NCI-H2171 treated with DMSO at 0.1 percent for 48 hours (cell line): Measurements from ENCODE around the gene EHD1.
A peak's percentile ranks its signal among the peaks of the same experiment; 100 is the strongest.

ENCODE experiments used
- DNase-seq: peaks from one replicate; lab custom pipeline; 2025; lab: John Stamatoyannopoulos, UW

Gene EHD1

DNA sequence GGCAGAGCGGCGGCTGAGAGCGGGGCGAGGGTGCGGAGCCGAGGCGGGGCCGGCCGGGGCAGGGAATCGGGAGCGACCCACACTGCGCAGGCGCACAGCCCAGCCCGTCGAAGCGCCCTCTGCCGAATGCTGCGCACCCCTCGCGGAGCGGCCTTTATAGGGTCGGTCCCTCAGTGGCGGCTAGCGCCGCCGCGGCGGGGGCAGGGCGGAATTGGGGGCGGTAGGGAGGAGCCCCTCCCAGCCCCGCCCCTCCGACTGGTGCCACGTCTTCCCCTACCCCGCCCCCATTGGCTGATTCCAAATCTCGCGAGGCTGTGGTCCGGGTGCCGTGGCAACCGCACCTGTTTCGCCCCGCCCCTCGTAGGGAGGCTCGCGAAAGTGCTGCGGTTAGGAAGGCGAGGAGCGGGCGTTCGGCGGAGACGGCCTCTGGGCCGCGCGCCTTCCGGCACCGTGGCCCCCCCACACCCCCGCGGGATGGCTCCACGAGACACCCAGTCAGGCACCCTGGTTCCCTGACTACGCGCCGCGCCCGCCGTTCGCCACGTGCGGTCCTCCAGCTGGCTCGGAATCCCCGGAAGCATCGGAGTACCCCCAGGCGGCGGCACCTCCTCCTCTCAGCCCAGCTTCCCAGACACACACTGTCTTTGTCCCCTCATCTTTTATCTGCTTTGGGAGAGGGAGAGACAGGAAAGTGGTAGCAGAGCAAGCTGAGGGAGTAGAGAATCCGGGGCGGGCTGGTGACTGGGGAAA lies at the start of gene EHD1:
Gene EHD1 (minus strand): TSS at position 128 of the 750 bp plus-strand sequence. CDS start 157 bp downstream, outside the sequence.
- peak; percentile 97 for DNase-seq

DNA sequence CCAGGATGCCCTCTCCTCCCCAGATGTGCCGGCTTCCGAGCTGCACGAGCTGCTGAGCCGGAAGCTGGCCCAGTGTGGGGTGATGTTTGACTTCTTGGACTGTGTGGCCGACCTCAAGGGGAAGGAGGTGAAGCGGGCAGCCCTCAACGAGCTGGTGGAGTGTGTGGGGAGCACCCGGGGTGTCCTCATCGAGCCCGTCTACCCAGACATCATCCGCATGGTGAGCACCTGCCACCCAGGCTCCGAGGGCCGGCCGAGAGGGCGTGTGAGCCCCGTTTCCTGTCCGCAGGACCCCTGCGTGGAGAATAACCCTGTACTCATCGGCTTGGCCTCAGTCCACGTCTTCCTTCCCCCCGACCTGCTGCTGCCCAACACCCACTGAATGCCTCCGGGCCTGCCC lies 48.3 kb upstream of the EHD1 start:
- DNase-seq, result no peak

DNA sequence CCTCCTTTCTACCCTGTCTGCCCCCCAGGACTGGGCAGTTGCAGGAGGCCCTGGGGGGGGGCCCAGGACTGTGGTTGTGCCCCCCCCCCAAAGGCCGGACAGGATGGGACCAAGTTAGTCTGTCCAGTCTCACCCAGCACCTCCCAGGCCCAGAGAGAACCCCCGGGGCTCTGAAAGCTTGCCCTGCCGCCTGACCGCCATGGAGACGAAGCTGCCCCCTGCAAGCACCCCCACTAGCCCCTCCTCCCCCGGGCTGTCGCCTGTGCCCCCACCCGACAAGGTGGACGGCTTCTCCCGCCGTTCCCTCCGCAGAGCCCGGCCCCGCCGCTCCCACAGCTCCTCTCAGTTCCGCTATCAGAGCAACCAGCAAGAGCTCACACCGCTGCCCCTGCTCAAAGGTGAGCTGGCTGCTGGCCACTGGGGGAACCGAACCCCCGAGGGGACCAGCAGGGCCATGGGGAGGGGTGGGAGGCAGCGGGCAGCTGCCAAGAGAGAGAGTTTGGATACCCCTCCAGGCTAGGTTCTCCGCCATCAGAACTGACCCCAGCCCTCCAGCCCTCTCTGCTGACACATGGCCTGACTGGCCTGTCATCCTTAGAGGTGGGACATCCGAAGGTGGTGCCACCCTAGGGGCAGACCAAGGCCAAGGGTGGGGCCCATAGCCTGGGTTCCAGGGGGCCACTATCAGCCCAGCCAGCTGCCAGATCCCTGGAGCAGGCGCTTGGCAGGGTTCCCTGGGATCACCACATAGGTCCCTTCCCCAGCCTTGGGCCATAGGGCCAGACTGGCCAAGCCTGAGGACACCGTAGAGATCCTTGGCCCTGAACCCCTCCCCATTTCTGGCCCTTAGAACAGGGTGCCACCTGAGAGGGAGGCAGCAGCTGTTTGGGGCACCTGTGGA lies 47.4 kb upstream of the EHD1 start:
- no peak for DNase-seq

DNA sequence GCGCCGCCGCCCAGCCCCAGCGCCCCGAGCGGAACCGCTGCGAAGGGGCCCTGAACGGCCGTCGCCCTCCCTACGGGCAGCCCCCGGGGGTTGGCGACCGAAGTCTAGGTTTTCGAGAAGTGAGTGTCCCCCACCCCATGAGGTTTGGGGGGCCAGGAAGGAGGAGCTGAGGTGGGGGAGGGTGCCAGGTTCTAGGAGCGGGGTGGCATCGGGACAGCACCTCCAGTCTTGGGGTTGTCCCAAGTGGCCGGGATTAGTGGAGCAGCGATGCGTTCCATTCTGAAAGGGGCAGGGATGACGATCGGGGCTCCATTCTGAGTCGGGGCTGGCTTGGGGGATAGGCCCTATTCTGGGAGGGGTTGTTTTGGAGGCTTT lies 46.5 kb upstream of the EHD1 start:
- no peak for DNase-seq

DNA sequence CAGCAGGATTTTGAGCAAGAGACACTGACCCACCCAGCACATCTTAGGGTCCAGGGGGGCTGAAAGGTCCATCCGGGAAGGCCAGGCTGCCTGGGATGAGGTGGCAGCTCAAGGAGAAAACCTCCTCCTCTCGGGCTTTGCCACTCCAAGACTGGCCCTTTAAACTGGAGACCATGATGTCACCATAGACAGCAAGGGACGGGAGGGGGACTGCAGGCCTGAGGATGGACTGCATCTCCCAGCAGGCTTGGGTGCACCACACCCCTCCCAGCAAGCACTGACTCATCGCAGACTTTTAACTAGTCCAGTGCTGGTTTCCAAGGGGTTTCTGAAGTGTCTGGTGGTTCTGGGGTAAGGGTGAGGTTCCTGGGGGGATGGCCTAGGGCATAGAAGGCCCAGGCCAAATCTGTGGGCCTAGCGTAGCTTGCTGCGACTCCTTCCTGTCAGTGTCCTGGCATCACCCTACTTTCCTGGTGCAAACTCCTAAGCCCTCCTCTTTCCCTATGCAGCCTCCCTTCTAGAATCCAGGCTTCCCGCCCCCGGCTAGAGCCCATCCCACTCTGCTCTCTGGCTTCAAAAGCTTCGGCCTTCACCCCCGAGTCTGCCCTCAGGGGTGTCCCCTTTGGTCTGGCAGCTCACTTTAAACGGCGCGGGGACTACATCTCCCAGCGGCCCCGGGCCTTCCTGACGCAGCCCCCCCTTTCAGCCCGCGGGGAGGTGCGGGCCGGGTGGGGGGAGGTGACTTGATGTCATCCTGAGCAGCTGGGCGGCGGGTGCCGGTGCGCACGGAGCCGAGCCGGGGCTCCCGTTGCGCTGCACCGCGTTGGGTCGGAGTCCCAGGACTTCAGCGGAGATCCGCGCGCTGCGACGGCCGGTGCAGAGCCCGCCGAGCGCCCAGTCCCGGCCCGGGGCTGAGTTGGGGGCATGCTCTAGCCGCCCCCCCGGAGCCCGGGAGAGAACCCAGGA lies 45.8 kb upstream of the EHD1 start, which contains the start of gene PPP2R5B:
Gene PPP2R5B (plus strand): TSS at position 746 of the 966 bp plus-strand sequence. CDS start 1,046 bp downstream, outside the sequence.
- DNase-seq, result peak; percentile 72

DNA sequence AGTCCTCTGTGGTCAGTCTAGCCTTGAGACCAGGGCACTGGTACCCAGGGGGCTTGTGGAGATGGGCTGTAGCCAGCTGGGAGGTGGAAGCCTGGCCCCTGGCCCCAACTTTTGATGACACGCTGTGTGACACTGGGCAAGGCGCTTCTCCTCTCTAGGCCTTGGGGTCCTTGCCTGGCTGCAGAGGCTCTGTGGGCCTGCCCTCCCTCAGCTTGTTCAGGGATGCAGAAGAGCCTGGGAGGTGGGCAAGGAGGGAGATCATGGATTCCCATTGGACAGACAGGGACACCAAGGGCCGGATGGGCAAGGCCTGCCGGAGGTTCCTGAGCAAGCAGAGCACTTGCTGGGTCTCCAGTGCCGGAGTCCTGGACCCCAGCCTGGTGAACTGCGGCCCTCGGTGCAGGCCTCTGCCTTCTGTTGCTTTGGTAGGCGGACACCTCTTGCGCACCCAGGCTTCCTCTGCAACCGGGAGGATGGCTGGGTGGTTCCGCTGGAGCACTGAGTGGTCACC lies 44.8 kb upstream of the EHD1 start:
- DNase-seq, result no peak

DNA sequence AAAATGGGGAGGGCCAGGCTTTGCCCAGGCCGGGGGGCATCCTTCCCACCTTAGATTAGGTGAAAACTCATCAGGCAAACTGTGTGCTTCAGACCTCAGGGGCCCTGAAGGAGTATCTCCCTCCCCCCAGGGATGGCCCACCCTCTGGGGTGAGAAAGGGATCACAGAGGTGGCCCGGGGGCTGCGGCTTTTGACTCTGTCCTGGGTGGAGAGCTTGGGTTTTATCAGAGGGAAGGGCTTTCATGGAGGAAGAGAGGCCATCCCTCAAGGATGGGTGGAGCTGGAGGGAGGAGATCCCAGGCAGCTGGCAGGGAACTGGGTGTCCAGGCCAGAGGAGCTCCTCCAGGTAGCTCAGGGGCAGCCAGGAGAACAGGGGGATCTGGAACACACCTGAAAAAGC lies 43.0 kb upstream of the EHD1 start:
- no peak for DNase-seq

DNA sequence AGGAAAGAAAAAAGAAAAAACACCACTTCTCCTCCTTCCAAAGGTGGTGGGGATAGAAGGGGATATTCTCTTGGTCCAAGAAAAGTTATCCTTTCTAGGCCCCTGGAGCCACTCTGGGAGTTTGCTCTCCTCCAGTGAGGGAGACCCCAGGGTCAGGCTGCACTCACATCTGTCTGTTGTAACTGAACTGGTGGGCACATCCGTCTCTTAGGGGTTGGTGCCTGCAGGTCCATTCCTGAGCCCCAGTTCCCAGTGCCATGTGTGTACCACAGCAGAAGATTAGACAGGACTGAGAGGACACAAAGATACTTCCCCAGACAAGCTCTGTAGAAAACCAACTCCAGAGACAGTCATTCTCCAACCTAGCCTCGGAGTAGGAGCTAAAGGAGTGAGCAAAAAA lies 41.7 kb upstream of the EHD1 start:
- no peak for DNase-seq

DNA sequence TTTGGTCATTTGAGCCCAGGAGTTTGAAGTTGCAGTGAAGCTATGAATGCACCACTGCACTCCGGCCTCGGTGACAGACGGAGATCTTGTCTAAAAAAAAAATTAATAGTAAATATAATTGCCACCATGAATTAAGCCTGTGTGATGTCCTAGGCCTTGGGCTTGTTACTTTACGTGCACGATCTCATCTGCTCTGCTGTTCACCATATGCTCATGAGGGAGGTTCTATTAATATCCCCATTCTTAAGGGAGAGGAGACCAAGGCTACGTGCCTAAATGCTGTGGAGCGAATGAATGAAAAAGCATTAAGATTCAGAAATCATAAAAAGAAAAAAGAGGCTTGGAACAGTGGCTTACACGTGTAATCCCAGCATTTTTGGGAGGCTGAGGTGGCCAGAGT lies 41.2 kb upstream of the EHD1 start:
- peak; percentile 32 for DNase-seq

DNA sequence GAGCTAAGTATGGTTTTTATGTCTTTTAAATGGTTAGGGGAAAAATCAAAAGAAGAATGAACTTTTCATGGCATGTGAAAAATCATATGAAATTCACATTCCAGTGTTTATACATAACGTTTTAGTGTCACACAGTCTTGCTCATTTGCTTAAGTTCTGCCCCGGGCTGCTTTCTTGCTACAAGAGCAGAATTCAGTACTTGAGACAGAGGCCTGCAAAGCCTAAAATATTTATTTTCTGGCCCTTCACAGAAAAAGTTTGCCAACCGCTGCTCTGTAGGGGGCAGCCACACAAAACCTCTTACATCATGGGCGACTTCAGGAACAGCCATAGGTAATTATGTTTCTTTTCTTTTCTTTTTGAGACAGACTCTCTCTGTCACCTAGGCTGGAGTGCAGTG lies 39.6 kb upstream of the EHD1 start:
- no peak for DNase-seq

DNA sequence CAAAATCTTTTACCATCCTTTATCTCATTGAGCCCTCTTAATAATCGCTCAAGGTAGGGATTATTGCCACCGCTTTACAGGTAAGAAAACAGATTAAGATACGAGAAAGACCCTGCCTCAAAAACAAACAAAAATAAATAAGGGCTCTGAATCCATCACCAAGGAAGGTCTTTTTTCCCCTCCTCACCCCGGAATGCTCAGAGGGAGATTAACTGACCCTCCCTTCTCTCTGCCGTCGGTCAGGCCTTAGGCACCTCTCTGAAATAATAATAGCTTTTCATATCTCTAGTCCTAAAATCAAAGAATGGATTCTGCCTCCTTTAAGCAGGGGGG lies 39.2 kb upstream of the EHD1 start:
- no peak for DNase-seq

DNA sequence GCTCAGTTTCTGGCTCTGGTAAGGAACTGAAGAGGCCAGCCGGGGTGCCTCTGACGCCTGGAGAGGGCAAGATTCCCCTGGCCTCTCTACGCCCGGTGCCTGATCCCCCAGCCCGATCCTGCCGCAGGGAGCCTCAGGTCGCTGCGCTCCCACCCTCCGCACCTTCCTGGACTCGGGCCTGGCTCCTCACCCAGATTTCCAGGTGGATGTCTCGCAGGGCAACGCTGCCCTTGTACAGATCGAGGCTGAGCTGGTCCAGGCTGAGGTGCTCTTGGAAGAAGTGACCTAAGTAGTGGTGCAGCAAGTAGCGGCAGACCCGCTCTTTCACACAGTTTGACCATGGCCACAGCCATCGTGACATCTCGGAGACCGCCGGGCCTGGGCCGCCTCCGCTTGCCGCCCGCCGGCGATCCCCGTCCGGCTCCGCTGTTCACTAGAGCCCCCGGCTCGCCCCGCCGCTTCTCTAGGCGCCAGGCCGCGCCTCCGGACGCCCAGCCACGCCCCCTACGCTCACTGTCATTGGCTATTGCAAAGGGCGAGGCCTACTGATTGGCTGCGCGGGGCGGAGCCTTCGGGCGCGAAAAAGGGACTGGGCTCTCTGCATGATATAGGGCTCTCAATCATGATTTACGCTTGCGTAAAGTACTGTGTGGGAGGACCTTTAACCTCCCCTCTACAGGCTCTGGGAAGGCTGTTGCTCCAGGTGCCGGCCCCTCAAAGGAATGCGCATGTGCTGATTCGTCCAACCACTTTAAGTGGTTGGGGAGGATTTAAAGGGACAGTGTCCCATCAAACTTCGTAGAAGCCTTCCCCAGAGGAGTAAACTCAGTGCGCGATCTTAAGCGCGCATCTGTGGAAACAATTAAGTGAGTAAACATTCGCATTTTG lies 38.6 kb upstream of the EHD1 start, which contains the start of gene ATG2A:
Gene ATG2A (minus strand): TSS at position 435 of the 888 bp plus-strand sequence. CDS start 74 bp downstream, at position 361.
- peak; percentile 100 for DNase-seq

DNA sequence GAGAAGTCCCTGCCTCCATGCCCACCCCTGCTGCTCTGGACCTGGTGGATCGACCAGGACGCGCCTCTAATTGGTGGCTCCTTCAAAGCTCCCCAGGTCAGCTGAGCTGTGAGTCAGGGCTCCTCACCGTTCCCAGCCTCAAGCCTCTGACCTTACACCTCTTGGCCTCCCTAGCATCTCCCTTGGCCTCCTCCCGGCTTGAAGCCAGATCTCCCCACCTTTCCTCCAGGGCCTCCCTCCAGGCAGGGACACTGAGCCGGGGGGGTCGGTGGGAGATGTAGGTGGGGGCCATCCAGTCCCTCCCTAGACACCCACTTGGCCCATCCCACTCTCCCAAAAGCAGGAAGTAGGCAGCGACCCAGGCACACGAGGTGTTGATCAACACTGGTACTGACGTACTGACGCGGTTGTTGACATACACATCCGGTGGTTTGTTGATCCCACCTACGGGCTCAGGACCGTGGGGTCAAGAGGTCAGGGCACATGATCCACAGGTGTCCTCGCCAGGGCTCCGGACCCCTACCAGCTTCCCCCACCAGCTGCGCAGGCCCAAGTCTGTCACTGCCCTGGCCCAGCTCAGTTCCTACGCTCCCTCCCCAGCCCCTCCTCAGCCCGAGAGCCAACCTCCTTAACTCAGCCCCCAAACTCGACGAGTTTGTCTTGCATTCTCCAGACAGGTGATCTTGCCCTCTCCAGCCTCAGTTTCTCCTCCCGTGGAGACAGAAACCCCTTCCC lies 37.8 kb upstream of the EHD1 start:
- no peak for DNase-seq

DNA sequence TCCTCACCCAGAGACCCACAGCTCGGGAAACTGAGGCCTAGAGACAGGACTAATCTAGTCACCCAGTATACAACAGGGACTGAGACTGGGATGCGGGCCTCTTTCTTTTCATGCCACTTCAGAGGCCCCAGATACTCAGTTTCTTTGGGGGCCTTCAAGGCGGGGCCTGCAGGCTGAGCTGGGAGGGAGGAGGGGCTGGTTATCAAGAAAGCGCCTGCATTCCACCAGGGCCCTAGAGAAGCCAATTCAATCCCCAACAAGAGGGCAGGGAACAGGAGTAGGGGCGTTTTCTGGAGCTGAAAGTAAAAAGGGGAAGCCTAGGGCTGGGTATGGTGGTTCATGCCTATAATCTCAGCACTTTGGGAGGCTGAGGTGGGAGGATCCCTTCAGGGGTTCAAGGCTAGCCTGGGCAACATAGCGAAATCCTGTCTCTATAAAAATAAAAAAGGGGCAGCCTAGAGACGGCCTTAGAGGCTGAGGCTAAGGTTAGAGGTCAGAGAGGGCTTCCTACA lies 37.0 kb upstream of the EHD1 start:
- DNase-seq, result no peak

DNA sequence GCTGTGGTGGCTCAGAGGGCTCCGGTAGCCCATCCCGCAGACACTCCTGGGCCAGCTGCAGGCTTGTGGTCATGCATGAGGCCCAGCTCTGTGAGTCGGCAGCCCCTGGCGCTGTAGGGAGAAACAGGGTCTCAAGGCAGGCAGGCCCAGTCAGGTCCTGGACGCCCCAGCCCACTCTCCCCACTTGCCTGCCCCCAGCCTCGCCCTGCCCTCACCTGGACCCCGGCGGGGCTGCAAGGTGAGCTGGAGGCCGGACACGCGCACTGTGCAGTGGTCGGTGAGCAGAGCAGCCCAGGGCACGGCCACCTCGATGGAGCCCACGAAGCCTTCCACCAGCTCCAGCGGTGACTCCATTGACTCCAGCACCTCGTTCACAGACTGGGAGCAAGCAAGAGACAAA lies 35.7 kb upstream of the EHD1 start:
- DNase-seq, result no peak

DNA sequence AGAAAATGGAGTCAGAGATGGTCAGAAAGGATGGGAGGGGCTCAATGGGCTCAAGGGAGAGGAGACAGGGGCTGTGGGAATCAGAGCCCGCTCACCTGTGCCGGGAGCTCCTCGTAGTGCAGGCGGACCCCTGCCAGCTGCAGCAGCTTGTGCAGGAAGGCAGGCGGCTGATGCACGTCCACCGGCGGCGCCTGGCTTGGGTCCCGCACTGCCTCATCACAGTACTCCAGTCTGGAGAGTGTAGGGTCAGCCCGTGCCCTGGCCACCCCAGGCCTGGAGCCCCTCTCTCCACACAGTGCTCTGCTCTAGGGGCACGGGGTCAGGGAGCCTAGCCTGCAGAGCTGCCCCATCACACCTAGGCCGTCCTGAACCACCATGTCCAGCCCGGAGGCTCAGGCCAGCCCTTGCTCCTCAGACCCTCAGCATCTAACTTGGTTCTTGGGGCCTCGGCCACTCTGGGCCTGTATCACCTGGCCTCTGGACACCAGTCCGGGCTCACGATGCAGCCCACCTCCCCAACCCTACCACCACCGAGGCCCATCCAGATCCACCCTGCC lies 34.8 kb upstream of the EHD1 start:
- DNase-seq, result no peak

DNA sequence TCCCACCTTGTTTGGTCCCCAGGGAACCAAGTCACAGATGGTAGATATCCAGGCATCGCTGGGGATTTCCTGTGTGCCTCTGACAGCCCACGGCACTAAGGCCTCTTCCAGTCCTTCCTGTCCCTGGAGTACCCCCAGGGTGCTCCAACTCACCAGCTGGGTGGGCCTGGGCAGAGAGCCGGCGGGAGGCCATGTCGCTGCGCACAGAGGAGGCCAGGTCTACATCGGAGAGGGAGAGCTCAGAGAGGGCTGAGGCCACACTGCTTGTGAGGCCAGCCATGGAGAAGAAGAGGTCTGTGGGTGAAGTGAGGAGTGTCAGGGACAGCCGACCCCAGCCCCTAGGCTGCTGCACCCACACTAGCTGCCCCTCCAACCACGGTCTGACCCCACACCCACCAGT lies 33.3 kb upstream of the EHD1 start:
- DNase-seq, result no peak

DNA sequence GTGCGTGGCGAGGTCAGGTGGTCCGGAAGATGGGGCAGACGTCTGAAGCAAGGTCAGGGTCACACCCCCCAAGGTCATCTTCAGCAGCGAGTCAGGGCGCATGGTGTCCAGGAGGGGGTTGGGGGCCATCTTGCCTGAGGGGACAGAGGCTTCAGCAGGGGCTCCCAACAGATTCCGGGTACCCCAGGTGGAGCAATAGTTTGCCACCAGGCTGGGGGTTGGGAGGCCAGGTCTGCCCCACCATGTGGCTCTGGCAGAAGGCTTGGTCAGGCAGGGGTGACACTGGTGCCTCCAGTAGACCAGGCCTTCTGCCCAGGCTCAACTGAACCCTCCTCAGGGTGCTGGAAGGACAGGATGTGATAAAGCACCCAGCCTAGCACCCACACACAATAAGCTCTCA lies 32.7 kb upstream of the EHD1 start:
- no peak for DNase-seq

DNA sequence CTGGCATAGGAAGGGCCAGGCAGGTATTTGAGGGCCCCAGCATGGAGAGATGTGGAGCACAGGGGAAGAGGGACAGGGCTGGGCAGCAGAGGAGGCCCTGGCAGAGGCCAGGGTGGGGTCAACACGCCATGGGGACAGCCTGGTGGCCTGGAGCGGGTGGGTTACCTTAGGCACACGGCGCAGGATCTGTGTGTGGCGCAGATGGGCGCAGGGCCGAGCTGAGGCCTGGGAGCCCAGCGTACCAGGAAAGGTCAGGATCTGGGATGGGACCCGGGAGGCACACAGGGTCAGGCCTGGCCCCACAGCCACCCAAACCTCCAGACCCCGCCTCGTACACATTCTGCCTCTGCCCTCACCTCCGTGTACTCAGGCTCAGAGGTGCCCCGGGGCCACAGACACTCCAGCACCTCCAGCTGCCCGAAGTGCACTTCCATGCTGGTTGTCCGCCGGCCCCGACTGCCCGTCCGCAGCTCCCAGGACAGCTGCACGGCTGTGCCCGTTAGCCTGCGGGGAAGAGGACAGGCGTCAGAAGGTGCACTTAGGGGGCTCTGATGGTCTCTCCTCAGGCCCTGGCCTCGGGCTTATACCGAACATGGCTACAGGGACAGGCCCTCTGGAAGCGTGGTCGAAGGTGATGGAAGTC lies 32.2 kb upstream of the EHD1 start:
- DNase-seq, result no peak
